ENCODE results near the gene CCDC24. TPM values are rescaled to one million over a fixed set of nuclear protein-coding genes. Genes with fewer than 3 reads are reported as not detected.

The CCDC24 gene
- total and polyA plus RNA-seq, 3 donors from 2014 or later = 28.8 to 64.9 (median 31.3) TPM

DNA sequence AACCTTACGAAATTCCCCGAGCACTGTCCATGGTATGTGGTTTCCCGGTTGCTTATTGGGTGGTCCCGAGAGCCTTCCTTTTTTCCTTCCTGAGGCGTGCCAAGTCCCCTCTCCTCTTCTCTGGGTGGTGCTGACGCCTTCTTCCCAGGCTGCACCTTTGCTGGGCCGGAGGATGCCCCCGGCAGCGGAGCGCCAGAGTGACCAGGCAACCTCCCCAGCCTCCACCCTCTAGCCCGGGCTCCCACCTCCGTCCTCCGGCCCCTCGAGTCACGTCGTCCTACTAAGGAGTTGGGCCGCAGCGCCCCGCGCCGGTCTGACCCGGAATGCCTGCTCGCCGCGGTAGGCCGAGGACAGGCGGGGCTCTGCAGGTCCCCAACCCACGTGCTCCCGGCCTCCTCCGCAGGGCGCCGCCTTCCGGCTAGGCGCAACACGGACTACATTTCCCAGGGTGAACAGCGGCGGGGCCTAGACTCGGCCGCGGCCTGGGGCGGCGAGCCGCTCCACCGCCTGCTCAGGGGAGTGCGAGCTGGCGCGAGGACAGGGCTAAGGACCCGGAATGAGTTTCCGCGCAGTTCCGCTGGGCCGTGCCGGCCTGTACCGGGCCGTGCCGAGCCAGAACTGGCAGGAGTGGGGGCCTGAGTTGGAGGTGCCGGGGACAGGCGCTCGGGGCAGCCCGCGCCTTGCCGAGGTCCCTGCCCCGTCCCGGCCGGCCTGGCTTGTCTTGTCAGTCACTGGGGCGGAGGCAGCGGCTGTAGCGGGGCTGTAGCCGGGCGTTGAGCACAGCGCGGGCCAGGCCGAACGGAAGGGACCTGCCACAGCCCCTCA lies 45.0 kb upstream of the CCDC24 start, which contains the start of gene IPO13:
Gene IPO13 (plus strand): TSS at position 715 of the 825 bp plus-strand sequence. CDS start 651 bp downstream, outside the sequence.
- DNase-seq = peak; percentile 97
- H3K27ac ChIP-seq = peak within 1 kb of the TSS; percentile 93
- H3K36me3 ChIP-seq (ENCODE audit: low read depth, missing control alignments) = no peaks in the 10 kb centered on the region
- WGBS, 2 donors = 0% methylated on average over 13 to 59 of the region's 74 CpGs
- TF ChIP-seq CTCF (IDR thresholded peaks at IDR 0.05) (peak; percentile 65 to 82 (median 78)), POLR2A (IDR thresholded peaks at IDR 0.05) (peak; percentile 19)
- H3K4me1 ChIP-seq = peaks cover 21% of the 10 kb centered on the region
- peak within 1 kb of the TSS; percentile 68 to 86 for H3K4me3 ChIP-seq
- no peaks in the 10 kb centered on the region for H3K27me3 ChIP-seq
- intact Hi-C loops (cut with DNase I; ENCODE audit: low total_unique reads) = no loop called here
- no peaks in the 10 kb centered on the region for H3K9me3 ChIP-seq

DNA sequence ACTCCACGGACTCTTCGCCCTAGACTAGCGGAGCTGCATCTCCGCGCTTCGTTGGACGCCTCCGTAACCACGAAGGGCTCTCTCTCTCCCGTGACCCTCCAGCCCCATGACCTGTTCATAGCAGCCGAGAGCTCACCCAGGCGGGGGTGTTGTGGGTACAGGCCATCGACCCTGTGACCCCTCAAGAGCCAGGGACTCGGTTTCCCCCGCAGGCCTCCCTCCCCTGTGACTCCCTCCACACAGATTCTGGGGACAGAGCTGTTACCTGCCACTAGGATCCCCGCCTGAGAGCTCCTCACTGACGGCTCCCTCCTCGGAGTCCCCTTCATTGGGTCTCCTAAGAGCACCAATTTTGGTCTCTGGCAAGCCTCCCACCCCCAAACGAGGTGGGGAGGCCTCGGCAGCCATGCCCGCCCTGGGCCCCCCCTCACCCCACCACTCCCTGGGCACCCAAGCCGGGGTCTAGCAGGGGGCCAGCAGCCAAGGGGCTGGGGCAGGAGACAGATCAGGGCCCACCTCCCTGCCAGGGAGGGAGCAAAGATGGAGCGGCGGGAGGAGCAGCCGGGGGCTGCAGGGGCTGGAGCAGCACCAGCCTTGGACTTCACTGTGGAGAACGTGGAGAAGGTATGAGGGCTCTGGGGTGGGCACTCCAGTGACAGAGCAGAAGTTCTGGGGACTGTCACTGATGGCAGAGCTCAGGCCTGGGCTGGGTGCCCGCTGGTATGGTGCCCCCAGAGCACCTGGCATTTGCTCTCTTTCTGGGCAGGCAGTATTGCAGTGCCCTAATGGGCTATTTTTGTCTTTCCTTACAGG lies 44.1 kb upstream of the CCDC24 start:
- Histone ChIP-seq H3K27ac (peak overlapping the region; percentile 93), H3K4me3 (peak overlapping the region; percentile 68 to 86), H3K36me3 (ENCODE audit: low read depth, missing control alignments) (no peaks in the 10 kb centered on the region), H3K9me3 (no peaks in the 10 kb centered on the region), H3K27me3 (no peaks in the 10 kb centered on the region), H3K4me1 (peaks cover 21% of the 10 kb centered on the region)
- TF ChIP-seq CTCF (IDR thresholded peaks at IDR 0.05) (no peak), POLR2A (IDR thresholded peaks at IDR 0.05) (no peak)
- intact Hi-C loops (cut with DNase I; ENCODE audit: low total_unique reads) = no loop called here
- no peak for DNase-seq
- WGBS, 2 donors = 0 to 4% methylated on average over 8 to 27 of the region's 27 CpGs

DNA sequence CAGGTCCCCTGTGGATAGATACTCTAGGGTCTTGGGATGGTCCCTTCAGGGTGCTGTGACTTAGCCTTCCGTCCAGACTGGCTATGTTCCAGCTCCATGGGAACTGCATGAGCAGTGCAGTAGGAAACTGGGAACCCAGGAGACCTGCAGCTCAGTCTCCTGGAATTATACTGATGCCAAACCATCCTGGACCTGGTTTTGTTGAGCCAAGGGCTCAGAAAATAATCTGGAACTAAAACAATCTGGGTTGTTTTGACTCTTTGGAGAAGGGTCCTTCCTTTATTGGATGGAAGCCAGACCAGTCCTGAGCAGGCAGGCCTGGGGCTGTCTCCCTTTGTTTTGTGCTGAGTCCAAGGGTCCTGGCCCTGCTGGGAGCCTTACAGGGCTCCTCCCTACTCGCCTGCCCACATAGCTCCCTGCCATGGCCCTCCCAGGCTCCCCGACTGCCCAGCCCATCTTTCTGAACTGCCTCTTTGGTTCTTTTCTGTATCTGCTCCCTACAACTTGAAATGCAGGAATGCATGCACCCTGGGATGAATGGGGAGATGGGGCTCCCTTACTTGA lies 43.4 kb upstream of the CCDC24 start:
- Histone ChIP-seq H3K4me1 (peaks cover 21% of the 10 kb centered on the region), H3K4me3 (peak overlapping the region; percentile 68 to 86), H3K9me3 (no peaks in the 10 kb centered on the region), H3K27me3 (no peaks in the 10 kb centered on the region), H3K36me3 (ENCODE audit: low read depth, missing control alignments) (no peaks in the 10 kb centered on the region), H3K27ac (no peak overlapping the region)
- TF ChIP-seq CTCF (IDR thresholded peaks at IDR 0.05) = no peak
- TF ChIP-seq POLR2A (IDR thresholded peaks at IDR 0.05) = no peak
- intact Hi-C loops (cut with DNase I; ENCODE audit: low total_unique reads) = no loop called here
- 16 to 17% methylated on average over 3 of the region's 3 CpGs for WGBS, 2 donors
- DNase-seq = no peak

DNA sequence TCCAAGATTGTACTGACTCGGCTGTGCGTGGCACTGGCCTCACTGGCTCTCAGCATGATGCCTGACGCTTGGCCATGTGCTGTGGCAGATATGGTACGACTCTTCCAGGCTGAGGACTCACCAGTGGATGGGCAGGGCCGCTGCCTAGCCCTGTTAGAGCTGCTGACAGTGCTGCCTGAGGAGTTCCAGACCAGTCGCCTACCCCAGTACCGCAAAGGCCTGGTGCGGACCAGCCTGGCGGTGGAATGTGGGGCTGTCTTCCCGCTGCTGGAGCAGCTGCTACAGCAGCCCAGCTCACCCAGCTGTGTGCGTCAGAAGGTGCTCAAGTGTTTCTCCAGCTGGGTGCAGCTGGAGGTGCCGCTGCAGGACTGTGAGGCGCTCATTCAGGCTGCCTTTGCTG lies 41.7 kb upstream of the CCDC24 start:
- H3K36me3 ChIP-seq (ENCODE audit: low read depth, missing control alignments) = no peaks in the 10 kb centered on the region
- H3K9me3 ChIP-seq = no peaks in the 10 kb centered on the region
- no peaks in the 10 kb centered on the region for H3K27me3 ChIP-seq
- intact Hi-C loops (cut with DNase I; ENCODE audit: low total_unique reads) = no loop called here
- WGBS, 2 donors = 82 to 85% methylated on average over 5 to 13 of the region's 13 CpGs
- TF ChIP-seq CTCF (IDR thresholded peaks at IDR 0.05) (no peak), POLR2A (IDR thresholded peaks at IDR 0.05) (no peak)
- peaks cover 21% of the 10 kb centered on the region for H3K4me1 ChIP-seq
- no peak overlapping the region for H3K27ac ChIP-seq
- no peak overlapping the region for H3K4me3 ChIP-seq
- no peak for DNase-seq
